ENCODE data around the gene ZNF384.
"Not testable (repeated sequence)": the region's sequence is repeated elsewhere in the genome, so short reads cannot be mapped to it uniquely, and the experiment has no call there.

DNA sequence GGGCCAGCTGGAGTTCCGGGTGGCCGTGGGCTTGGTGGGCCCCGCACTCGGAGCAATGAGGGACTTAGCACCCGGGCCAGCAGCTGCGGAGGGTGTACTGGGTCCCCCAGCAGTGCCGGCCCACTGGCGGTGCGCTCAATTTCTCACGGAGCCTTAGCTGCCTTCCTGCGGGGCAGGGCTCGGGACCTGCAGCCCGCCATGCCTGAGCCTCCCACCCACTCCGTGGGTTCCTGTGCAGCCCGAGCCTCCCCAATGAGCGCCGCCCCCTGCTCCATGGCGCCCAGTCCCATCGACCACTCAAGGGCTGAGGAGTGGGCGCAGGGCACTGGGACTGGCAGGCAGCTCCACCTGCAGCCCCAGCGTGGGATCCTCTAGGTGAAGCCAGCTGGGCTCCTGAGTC lies 19.2 kb upstream of the ZNF384 start:
- TF ChIP-seq, protein P1, sequence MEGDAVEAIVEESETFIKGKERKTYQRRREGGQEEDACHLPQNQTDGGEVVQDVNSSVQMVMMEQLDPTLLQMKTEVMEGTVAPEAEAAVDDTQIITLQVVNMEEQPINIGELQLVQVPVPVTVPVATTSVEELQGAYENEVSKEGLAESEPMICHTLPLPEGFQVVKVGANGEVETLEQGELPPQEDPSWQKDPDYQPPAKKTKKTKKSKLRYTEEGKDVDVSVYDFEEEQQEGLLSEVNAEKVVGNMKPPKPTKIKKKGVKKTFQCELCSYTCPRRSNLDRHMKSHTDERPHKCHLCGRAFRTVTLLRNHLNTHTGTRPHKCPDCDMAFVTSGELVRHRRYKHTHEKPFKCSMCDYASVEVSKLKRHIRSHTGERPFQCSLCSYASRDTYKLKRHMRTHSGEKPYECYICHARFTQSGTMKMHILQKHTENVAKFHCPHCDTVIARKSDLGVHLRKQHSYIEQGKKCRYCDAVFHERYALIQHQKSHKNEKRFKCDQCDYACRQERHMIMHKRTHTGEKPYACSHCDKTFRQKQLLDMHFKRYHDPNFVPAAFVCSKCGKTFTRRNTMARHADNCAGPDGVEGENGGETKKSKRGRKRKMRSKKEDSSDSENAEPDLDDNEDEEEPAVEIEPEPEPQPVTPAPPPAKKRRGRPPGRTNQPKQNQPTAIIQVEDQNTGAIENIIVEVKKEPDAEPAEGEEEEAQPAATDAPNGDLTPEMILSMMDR (tag by site-specific recombination; IDR thresholded peaks at IDR 0.05) = not testable (repeated sequence)
- TF ChIP-seq ZNF274 (IDR thresholded peaks at IDR 0.05; ENCODE audit: low read length); ZNF274 (tag by site-specific recombination; IDR thresholded peaks at IDR 0.05; ENCODE audit: borderline replicate concordance); ZNF157 (tag by site-specific recombination; IDR thresholded peaks at IDR 0.05); ZNF23 (tag by site-specific recombination; IDR thresholded peaks at IDR 0.05; ENCODE audit: borderline replicate concordance); ZNF138 (tag by site-specific recombination; IDR thresholded peaks at IDR 0.05; ENCODE audit: borderline replicate concordance); ZNF785 (tag by site-specific recombination; IDR thresholded peaks at IDR 0.05); ZNF433 (tag by site-specific recombination; IDR thresholded peaks at IDR 0.05; ENCODE audit: low read depth); ZNF501 (tag by site-specific recombination; IDR thresholded peaks at IDR 0.05); ZBTB8A (tag by site-specific recombination; IDR thresholded peaks at IDR 0.05); ZNF585B (tag by site-specific recombination; IDR thresholded peaks at IDR 0.05); ZNF701 (tag by site-specific recombination; IDR thresholded peaks at IDR 0.05): not testable (repeated sequence)
- TF ChIP-seq, protein P2, sequence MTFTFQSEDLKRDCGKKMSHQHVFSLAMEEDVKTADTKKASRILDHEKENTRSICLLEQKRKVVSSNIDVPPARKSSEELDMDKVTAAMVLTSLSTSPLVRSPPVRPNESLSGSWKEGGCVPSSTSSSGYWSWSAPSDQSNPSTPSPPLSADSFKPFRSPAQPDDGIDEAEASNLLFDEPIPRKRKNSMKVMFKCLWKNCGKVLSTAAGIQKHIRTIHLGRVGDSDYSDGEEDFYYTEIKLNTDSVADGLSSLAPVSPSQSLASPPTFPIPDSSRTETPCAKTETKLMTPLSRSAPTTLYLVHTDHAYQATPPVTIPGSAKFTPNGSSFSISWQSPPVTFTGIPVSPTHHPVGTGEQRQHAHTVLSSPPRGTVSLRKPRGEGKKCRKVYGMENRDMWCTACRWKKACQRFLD (tag by site-specific recombination; IDR thresholded peaks at IDR 0.05) = not testable (repeated sequence)
